ENCODE results near the gene NOX4.
"Not testable (repeated sequence)": the region's sequence is repeated elsewhere in the genome, so short reads cannot be mapped to it uniquely, and the experiment has no call there.

NOX4 gene

DNA sequence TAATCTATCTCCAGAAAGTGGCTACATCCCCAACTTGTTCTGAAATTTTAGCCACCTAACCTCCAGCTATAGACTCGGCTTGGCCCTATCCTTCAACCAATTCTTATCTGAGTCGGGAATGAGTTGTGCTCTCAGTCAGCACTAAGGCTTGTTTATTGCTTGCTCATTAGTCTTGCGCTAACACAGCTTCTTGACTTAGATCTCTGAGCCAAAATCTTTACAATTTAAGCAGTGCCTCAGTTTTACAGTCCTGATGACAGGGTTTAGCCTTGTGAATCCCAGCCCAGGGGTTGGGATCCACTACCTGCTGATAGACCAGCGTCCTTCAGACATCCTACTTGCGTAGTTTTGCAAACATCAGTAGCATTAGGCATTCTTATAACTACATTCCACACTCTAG is 144.6 kb downstream of the NOX4 start:
- TF ChIP-seq, protein P1, sequence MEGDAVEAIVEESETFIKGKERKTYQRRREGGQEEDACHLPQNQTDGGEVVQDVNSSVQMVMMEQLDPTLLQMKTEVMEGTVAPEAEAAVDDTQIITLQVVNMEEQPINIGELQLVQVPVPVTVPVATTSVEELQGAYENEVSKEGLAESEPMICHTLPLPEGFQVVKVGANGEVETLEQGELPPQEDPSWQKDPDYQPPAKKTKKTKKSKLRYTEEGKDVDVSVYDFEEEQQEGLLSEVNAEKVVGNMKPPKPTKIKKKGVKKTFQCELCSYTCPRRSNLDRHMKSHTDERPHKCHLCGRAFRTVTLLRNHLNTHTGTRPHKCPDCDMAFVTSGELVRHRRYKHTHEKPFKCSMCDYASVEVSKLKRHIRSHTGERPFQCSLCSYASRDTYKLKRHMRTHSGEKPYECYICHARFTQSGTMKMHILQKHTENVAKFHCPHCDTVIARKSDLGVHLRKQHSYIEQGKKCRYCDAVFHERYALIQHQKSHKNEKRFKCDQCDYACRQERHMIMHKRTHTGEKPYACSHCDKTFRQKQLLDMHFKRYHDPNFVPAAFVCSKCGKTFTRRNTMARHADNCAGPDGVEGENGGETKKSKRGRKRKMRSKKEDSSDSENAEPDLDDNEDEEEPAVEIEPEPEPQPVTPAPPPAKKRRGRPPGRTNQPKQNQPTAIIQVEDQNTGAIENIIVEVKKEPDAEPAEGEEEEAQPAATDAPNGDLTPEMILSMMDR (IDR thresholded peaks at IDR 0.05; ENCODE audit: low read length), result no peak
- TF ChIP-seq EZH2 (optimal IDR thresholded peaks at IDR 0.05; ENCODE audit: low read depth, low read length), result no peak
- TF ChIP-seq EZH2phosphoT487 (IDR thresholded peaks at IDR 0.05; ENCODE audit: low read length), result no peak

DNA sequence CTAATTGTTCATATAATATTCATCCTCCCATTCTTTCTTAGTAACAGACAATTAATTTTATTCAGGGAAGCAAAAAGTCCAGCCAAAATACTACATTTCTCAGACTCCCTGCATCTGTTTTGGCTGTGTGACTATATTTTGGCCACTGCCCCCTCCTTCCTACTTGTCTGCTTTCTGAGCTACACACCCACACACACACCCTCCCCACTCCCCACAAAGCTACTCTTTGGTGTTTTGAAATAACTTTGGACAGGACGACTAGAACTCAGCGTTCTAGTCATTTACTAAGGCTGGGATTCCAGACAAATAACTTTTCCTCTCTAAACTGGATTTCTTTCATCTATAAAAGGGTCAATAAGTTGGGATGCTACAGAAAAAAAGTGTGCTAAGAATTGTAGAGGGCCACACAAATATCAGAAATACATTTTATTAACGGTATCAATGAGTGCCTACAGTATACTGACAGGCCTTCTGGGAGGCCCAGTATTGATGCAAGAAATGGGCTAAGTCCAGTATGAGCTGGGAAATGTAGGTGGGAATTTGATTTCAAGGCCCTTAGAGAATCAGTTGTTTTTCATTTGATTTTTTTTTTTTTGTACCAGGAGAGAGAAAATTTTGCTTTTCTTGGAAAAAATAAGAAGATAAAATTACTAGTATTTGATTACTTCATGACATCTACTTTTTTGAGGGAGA is 148.1 kb downstream of the NOX4 start:
- H3K36me3 ChIP-seq (replicated peaks; ENCODE audit: insufficient read depth, low read length); H3K9me3 ChIP-seq (replicated peaks; ENCODE audit: insufficient read depth, low read length); H3K27ac ChIP-seq (ENCODE audit: low read length); H3K79me2 ChIP-seq (ENCODE audit: low read length); H3F3A ChIP-seq (ENCODE audit: insufficient read depth, low read length); H3K4me1 ChIP-seq (ENCODE audit: low read length); H2AFZ ChIP-seq (ENCODE audit: low read length); H3K4me2 ChIP-seq (ENCODE audit: low read depth, low read length); H3K4me3 ChIP-seq (ENCODE audit: low read length); DNase-seq; H4K20me1 ChIP-seq (ENCODE audit: insufficient read depth, low read length); H3K9ac ChIP-seq (ENCODE audit: low read length); H3K27me3 ChIP-seq (replicated peaks; ENCODE audit: insufficient read depth, low read length); H3K9me2 ChIP-seq (replicated peaks; ENCODE audit: insufficient read depth, low read length): not testable (repeated sequence)

More for the DNA sequence above, 144.6 kb downstream of the NOX4 start:
- Histone ChIP-seq H2AFZ (ENCODE audit: low read length) (no peak overlapping the region), H3K27ac (ENCODE audit: low read length) (no peak overlapping the region), H3F3A (ENCODE audit: insufficient read depth, low read length) (no peaks in the 10 kb centered on the region), H3K9me2 (replicated peaks; ENCODE audit: insufficient read depth, low read length) (no peaks in the 10 kb centered on the region), H3K4me2 (ENCODE audit: low read depth, low read length) (no peak overlapping the region), H3K4me1 (ENCODE audit: low read length) (no peaks in the 10 kb centered on the region), H3K79me2 (ENCODE audit: low read length) (no peaks in the 10 kb centered on the region), H3K9me3 (replicated peaks; ENCODE audit: insufficient read depth, low read length) (no peaks in the 10 kb centered on the region), H3K36me3 (replicated peaks; ENCODE audit: insufficient read depth, low read length) (no peaks in the 10 kb centered on the region), H3K4me3 (ENCODE audit: low read length) (no peak overlapping the region), H4K20me1 (ENCODE audit: insufficient read depth, low read length) (no peaks in the 10 kb centered on the region), H3K27me3 (replicated peaks; ENCODE audit: insufficient read depth, low read length) (no peaks in the 10 kb centered on the region), H3K9ac (ENCODE audit: low read length) (no peak overlapping the region)
- DNase-seq, result no peak

DNA sequence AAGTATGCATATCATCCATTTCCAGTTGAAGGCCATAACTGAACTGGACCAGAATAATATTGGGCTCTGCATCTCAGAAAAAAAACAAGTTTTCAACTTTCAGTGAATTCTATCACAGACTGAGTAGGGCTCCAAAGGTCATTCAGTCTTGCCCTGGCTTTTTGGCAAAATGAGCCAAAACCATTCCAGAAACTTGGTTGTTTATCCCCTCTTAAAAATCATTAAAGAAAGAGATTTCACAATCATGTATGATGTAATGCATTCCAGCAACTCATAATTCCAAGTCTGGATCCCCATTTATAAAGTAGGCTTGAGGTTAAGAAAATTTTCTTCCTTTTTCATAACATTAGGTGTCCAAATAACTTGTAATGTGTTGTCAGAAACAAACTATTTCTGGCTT is 150.7 kb downstream of the NOX4 start:
- not testable (repeated sequence) for H3K4me2 ChIP-seq (ENCODE audit: low read depth, low read length); H3K27ac ChIP-seq (ENCODE audit: low read length); H3K9me3 ChIP-seq (replicated peaks; ENCODE audit: insufficient read depth, low read length); H3K36me3 ChIP-seq (replicated peaks; ENCODE audit: insufficient read depth, low read length); H3K27me3 ChIP-seq (replicated peaks; ENCODE audit: insufficient read depth, low read length); H3K9me2 ChIP-seq (replicated peaks; ENCODE audit: insufficient read depth, low read length); H3K9ac ChIP-seq (ENCODE audit: low read length); H3K4me3 ChIP-seq (ENCODE audit: low read length); H3F3A ChIP-seq (ENCODE audit: insufficient read depth, low read length); H3K4me1 ChIP-seq (ENCODE audit: low read length); DNase-seq; H4K20me1 ChIP-seq (ENCODE audit: insufficient read depth, low read length); H2AFZ ChIP-seq (ENCODE audit: low read length); H3K79me2 ChIP-seq (ENCODE audit: low read length)

DNA sequence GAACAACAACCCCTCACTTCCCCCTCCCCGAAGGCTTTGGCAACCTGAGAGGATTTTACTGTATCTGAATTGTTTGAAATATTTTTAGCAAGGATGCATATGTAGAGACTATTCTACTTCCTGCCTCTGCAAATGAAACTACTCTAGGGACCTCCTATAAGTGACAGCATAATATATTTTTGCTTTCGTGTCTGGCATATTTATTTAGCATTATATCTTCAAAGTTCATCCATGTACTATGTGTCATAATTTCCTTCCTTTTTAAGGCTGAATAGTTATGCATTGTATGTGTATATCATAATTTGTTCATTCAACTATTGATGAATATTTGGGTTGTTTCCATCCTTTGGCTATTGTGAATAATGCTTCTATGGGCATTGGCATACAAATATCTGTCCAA is 153.1 kb downstream of the NOX4 start:
- not testable (repeated sequence) for H3K27me3 ChIP-seq (replicated peaks; ENCODE audit: insufficient read depth, low read length); H3K9me2 ChIP-seq (replicated peaks; ENCODE audit: insufficient read depth, low read length); H3K79me2 ChIP-seq (ENCODE audit: low read length); H4K20me1 ChIP-seq (ENCODE audit: insufficient read depth, low read length); H3F3A ChIP-seq (ENCODE audit: insufficient read depth, low read length); H3K9me3 ChIP-seq (replicated peaks; ENCODE audit: insufficient read depth, low read length); H3K4me1 ChIP-seq (ENCODE audit: low read length); H3K36me3 ChIP-seq (replicated peaks; ENCODE audit: insufficient read depth, low read length); H2AFZ ChIP-seq (ENCODE audit: low read length); H3K4me3 ChIP-seq (ENCODE audit: low read length); H3K9ac ChIP-seq (ENCODE audit: low read length); H3K27ac ChIP-seq (ENCODE audit: low read length)
- peak; percentile 12 for DNase-seq
- peak overlapping the region; percentile 29; the same call in 1 of the 2 replicates for H3K4me2 ChIP-seq (ENCODE audit: low read depth, low read length)

DNA sequence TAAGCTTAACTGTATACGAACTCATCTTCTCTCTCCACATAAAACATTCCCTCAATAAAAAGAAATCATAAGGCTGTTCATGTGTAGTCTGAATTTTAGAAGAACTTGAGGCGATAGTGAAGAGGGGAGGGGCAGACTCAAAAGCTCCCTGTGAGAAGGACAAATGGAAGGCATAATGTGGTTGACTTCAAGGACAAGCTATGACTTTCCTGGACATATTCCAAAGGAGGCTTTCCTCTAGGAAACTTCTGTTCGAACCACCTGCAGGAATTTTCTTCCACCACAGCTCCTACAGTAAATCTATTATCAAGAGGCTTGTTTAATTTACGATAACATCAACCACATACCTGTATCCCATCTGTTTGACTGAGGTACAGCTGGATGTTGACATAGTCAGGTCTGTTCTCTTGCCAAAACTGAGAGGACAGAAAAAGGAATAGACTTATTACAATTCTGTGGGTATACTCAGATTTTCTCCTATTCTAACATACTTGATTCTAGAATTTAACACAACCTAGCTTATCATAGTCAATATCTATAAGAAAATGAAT is 154.0 kb downstream of the NOX4 start:
- not testable (repeated sequence) for DNase-seq; H3K36me3 ChIP-seq (replicated peaks; ENCODE audit: insufficient read depth, low read length); H3K9ac ChIP-seq (ENCODE audit: low read length); H3F3A ChIP-seq (ENCODE audit: insufficient read depth, low read length); H3K4me2 ChIP-seq (ENCODE audit: low read depth, low read length); H3K79me2 ChIP-seq (ENCODE audit: low read length); H3K27me3 ChIP-seq (replicated peaks; ENCODE audit: insufficient read depth, low read length); H3K4me1 ChIP-seq (ENCODE audit: low read length); H3K27ac ChIP-seq (ENCODE audit: low read length); H3K9me3 ChIP-seq (replicated peaks; ENCODE audit: insufficient read depth, low read length); H4K20me1 ChIP-seq (ENCODE audit: insufficient read depth, low read length); H3K9me2 ChIP-seq (replicated peaks; ENCODE audit: insufficient read depth, low read length); H3K4me3 ChIP-seq (ENCODE audit: low read length); H2AFZ ChIP-seq (ENCODE audit: low read length)

All from MM.1S (cell line).